HG03045 (cell line): ENCODE results near the gene MYOM1.

ENCODE experiments used
- ATAC-seq: cut with Tn5 transposase; IDR thresholded peaks from one replicate; pipeline ENCODE4 v1.9.1; 2021; ENCODE audit warnings: mild to moderate bottlenecking, moderate library complexity; ENCODE audit not compliant: unreplicated experiment

The MYOM1 gene

GRCh38 chr18:3120356-3120755 is 99.4 kb downstream of the MYOM1 start:
- no peak for ATAC-seq

GRCh38 chr18:3119401-3120341 is 100.1 kb downstream of the MYOM1 start:
- no peak for ATAC-seq

- ATAC-seq, result no peak
Measured at GRCh38 chr18:3118195-3119010, 101.4 kb downstream of the MYOM1 start.

- ATAC-seq, result no peak
Measured at GRCh38 chr18:3117493-3118192, 102.1 kb downstream of the MYOM1 start.

- ATAC-seq, result no peak
Measured at GRCh38 chr18:3115447-3116030, 104.2 kb downstream of the MYOM1 start.

GRCh38 chr18:3114451-3114850 is 105.3 kb downstream of the MYOM1 start:
- no peak for ATAC-seq

- ATAC-seq, result no peak
Measured at GRCh38 chr18:3114026-3114425, 105.7 kb downstream of the MYOM1 start.

GRCh38 chr18:3111523-3112240 is 108.1 kb downstream of the MYOM1 start:
- no peak for ATAC-seq

- no peak for ATAC-seq
Measured at GRCh38 chr18:3110034-3110752, 109.6 kb downstream of the MYOM1 start.

GRCh38 chr18:3107740-3108151 is 112.0 kb downstream of the MYOM1 start:
- ATAC-seq, result no peak

- ATAC-seq, result no peak
Measured at GRCh38 chr18:3104190-3105054, 115.3 kb downstream of the MYOM1 start.

GRCh38 chr18:3103576-3103975 is 116.2 kb downstream of the MYOM1 start:
- ATAC-seq, result no peak

GRCh38 chr18:3102983-3103382 is 116.8 kb downstream of the MYOM1 start:
- ATAC-seq, result no peak

GRCh38 chr18:3100498-3101132 is 119.2 kb downstream of the MYOM1 start:
- no peak for ATAC-seq

GRCh38 chr18:3099327-3099726 is 120.4 kb downstream of the MYOM1 start:
- ATAC-seq, result no peak

GRCh38 chr18:3097082-3097481 is 122.7 kb downstream of the MYOM1 start:
- no peak for ATAC-seq

- no peak for ATAC-seq
Measured at GRCh38 chr18:3095921-3096320, 123.8 kb downstream of the MYOM1 start.

- no peak for ATAC-seq
Measured at GRCh38 chr18:3094338-3094684, 125.5 kb downstream of the MYOM1 start.
